Caco-2 (cell line): ENCODE measurements around the gene SMYD5. TPM values are rescaled to one million over a fixed set of nuclear protein-coding genes. Genes with fewer than 3 reads are reported as not detected.

Experiments
- total RNA-seq: library from RNA; stranded (reverse); gene quantifications from 2 replicates; pipeline ENCODE4 v1.2.3, GENCODE V29; 2022

SMYD5 gene
- total RNA-seq, 1 experiment from 2014 or later, result 65.8 TPM

Other genes with a start within 250 kb of the SMYD5 start
- gene SFXN5, start 142.5 kb upstream of the SMYD5 start, total RNA-seq, result 26.8 and 31.3 TPM in 2 replicates
- gene RAB11FIP5, start 101.3 kb upstream of the SMYD5 start, total RNA-seq, result 17.3 and 17.4 TPM in 2 replicates
- gene NOTO, start 11.7 kb upstream of the SMYD5 start, total RNA-seq, result 0.12 TPM in 1 of 2 replicates, not detected in the other
- gene PRADC1, start 19.0 kb downstream of the SMYD5 start, total RNA-seq, result 24.1 and 25.4 TPM in 2 replicates
- 450 and 505 TPM in 2 replicates for gene CCT7, start 20.1 kb downstream of the SMYD5 start, total RNA-seq
- gene FBXO41, start 70.2 kb downstream of the SMYD5 start, total RNA-seq, result 11.6 and 12.1 TPM in 2 replicates
- gene EGR4, start 79.3 kb downstream of the SMYD5 start, total RNA-seq, result 0.30 TPM in 1 of 2 replicates, not detected in the other
- 7.4 and 9.2 TPM in 2 replicates for gene ALMS1, start 171.6 kb downstream of the SMYD5 start, total RNA-seq